ENCODE measurements around the gene USP20. TPM values are rescaled to one million over a fixed set of nuclear protein-coding genes. Genes with fewer than 3 reads are reported as not detected.

USP20 gene
- total RNA-seq, 1 experiment from 2014 or later, result 8.0 TPM

DNA sequence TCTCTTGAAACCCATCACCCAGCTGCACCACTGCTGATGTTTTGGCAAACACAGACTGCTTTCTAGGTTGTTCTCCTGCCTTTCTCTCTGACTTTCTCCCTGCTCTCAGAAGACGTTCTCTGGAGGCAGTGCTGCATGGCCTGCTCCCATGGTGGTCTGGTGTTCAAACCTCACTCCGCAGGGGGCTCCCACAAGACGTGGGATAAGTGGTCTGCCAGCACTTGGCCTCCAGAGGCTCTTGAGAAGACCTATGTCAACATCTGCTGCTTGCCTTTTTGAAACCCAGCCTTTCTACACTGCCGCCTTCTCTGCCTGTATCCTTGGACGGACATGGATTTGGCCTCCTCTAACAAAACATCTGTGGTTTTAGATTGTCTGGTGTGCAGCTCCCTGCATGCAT lies 16.6 kb downstream of the USP20 start:
- no peak for DNase-seq (ENCODE audit: extremely low read depth, low read depth)

DNA sequence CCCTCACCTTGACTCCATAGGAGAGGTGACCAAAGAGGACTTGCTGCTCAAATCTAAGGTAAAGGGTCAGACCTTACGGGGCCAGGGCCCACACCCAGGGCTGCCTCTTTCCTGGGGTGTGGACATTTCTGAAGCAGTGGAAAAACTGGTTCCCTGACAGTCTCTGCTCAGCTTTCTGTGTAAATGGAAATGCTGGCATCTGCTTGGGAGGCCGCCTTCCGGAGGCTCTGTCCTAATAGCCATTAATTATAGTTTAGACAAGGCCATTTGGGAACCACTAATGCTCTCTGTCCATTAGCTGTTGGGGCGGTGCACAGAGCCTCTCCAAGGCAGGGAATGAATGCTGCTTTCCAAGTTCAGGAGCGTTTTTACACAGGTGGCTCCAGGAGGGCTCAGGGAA lies 17.3 kb downstream of the USP20 start:
- DNase-seq (ENCODE audit: extremely low read depth, low read depth), result no peak

DNA sequence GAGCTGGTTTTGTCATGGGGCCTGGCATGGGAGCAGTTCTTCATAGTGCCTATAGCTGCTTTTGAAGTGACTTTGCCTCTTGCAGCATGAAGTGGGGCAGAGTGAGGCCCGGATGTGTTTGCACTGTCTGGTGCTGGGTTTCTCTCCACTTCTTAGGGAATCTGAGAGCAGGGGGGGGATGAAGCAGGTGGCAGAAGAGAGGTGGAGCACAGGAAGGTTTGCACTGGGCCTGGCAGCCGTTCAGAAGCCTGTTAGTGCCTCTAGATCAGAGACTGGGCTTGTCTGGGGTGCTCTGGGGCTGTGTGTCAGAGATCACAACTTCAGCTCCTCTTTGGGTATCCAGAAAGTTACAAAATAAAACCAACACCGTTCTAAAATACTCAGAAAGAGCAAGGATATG lies 18.4 kb downstream of the USP20 start:
- no peak for DNase-seq (ENCODE audit: extremely low read depth, low read depth)

DNA sequence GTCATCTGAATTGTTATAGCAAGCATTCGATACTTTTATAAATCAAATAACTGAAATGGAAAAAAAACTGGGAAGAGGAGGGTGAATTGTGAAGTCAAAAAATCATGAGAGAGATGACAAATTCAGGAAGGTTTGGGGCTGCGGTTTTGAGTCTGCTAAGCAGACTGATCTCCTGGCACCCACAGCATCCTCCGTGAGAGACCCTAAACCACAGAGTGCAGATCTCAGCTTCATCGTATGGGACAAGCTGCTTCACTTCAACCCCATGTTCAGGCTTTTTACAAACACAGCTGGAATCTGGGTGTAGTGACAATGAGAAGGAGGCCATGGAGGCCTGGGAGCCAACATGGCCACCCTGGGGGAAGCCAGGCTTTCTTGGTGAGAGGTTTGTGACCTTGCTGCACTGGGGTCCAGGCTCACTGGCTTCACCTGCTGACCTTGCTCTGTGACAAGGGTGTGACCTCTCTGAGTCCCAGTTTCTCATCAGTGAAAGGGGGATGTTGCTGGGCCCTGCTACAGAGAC lies 19.4 kb downstream of the USP20 start:
- no peak for DNase-seq (ENCODE audit: extremely low read depth, low read depth)

DNA sequence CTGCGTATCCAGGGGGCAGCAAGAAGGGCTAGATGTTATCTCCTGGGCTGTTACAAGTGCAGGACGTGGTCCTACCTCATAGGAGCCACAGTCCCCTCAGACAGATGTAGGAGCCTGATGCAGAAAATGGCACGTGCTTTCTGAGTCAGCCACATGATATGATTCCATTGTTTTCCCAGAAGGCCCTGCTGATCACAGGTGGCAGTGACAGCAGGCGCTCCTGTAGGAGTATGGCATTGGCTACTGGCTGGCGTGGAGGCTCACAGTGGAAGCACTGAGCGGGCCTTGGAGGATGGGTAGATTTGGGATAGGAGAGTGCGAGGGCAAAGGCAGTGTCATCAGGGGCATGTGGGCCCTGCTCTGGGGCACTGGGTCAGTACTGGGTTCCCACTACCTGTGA lies 21.9 kb downstream of the USP20 start:
- DNase-seq (ENCODE audit: extremely low read depth, low read depth), result no peak

DNA sequence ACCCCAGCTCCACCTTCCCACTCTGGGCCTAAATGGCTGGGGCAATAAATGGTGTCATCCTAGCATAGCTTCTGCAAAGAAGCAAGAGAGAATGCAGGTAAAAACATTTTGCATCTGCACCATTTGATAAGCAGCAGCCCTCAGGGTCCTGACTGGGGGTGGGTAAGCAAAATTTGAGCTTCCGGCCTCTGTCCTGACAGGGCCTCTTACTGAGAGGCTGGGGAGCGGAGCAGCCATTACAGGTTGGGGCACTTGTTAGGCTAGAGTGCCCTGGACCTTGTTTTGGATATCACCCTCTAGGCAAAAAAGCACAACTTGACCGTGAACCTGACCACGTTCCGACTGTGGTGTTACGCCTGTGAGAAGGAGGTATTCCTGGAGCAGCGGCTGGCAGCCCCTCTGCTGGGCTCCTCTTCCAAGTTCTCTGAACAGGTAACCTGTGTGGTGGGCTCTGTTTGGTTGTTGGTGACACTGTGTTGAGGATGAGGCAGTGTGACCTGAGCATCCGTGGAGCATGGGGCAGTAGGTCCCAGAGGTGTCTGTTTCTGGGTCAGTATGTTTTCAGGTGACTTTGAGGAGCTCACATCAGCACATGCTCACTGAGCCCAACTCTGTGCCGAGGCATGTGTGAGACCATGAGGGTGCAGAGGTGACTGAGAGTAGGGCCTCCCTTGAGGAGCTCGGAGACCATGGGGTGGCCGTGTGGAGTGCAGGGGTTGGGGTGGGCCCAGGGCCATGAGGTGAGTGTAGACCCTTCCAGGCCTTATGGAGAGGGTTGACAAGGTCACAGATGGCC lies 23.1 kb downstream of the USP20 start:
- no peak for DNase-seq (ENCODE audit: extremely low read depth, low read depth)

DNA sequence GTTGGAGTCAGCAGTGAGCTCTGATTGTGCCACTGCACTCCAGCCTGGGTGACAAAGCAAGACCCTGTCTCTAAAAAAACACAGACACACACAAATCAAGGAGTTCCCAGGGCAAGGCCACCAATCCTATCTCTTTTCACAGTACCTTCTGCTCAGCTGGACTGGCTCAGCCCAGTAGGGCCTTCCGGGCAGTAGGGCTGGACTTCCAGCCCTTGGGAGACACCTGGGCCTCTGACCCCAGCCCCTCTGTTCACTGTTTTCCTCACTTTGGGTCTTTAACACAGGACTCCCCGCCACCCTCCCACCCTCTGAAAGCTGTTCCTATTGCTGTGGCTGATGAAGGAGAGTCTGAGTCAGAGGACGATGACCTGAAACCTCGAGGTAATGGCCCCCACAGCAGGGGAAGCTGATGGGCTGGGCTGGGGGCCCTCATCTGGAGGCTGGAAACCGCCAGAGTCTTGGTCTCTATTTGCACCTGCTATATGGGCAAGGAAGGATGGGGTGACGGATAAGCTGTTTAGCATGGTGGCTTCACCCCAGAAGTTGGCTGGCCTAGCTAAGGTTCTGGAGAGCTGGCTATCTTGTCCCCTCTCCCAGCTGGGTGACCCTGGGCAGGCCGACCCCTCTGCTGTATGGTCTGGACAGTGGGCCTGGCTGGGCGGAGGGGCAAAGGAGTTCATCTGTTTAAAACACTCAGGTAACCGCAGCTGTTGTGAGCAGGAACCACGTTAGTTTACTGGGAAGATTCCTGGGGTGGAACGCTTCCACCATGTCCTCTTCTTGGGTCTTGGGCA lies 25.6 kb downstream of the USP20 start:
- no peak for DNase-seq (ENCODE audit: extremely low read depth, low read depth)

DNA sequence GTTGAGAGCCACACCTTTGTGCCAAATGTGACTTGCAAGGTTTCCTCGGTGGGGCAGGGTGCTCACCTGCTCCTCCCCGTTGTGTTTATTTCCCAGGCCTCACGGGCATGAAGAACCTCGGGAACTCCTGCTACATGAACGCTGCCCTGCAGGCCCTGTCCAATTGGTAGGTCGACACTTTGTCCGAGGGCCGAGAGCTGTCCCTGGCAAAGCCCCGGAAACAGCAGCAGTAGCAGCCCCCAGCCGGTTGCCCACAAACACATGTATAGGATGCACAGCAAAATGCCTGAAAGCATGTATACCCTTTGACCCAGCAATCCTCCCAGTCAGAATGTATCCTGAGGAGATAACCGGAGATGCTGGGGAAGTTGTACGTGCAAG lies 26.2 kb downstream of the USP20 start:
- no peak for DNase-seq (ENCODE audit: extremely low read depth, low read depth)

DNA sequence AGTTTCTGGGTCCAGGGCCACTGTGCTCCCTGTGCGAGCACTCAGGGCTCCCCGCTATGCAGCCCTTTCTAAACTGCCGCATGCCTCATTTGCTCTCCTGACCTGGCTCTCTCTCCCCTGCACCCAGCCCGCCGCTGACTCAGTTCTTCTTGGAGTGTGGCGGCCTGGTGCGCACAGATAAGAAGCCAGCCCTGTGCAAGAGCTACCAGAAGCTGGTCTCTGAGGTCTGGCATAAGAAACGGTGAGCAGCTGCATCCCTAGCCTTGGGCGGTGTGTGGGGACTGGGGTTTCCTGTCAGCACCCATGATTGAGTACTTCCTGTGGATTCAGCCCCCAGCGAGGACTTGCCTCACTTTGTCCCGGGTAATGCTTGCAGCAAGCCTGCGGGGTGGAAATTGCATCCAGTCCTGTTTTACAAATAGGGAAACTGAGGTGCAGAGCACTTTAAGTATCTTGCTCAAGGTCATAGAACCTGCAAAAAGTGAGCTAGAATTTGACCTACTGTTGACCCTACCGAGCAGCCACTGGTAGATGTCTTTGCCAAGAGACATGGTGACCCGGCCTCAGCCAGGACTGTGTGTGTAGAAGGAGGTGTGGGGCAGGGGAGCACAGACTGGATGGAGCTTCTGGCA lies 27.9 kb downstream of the USP20 start:
- DNase-seq (ENCODE audit: extremely low read depth, low read depth), result no peak

DNA sequence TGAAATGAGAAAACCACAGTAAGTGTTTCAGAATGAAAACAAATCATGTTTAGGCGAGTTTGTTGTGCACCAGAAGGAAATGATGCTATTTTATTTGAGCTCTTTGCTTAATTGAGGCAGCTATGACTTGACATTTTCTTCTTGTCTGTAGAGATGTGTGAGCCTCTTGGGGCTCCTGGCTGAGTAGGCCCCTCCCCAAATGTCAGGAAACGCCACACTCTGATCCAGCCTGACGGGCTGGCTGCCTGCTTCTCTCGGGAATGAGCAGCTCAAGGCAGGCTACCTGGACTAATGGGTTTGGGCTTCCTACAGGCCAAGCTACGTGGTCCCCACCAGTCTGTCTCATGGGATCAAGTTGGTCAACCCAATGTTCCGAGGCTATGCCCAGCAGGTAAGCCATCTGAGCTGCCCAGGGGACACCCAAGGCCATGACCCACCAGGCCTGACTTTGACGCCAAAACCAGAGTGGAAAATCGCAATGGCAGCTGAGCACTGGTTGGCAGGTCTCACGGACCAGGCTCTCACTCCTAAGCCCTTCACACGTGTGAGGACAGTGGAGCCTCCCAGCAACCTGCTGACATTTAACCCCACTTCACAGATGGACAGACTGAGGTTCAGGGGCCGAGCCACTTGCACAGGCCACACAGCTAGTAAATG lies 29.9 kb downstream of the USP20 start:
- no peak for DNase-seq (ENCODE audit: extremely low read depth, low read depth)

DNA sequence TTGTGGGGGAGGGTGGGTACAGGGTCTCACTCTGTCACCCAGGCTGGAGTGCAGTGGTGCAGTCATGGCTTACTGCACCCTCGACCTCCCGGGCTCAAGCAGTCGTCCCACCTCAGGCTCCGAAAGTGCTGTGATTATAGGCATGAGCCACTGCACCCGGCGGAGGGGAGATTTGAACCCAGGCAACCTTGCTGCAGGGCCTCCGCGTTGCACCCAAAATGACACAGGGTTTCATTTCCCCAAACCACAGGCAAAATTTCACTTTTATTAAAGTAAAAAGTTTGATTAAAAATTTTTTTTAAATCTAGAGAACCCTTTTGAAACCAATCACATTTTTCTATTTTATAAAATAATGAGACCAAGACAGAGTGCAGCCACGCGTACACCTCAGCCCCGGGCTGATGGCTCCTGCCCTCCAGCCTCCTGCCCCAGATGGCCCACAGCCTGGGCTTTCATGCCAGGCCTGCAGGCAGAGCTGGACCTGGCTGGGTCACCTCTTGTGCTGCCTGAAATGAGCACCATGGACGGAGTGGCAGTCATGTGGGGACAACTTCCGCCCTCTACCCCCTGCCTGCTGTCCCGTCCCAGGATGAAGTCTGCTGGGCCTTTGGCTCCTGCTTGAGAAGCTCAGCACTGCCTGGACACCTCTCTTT lies 30.5 kb downstream of the USP20 start:
- no peak for DNase-seq (ENCODE audit: extremely low read depth, low read depth)

DNA sequence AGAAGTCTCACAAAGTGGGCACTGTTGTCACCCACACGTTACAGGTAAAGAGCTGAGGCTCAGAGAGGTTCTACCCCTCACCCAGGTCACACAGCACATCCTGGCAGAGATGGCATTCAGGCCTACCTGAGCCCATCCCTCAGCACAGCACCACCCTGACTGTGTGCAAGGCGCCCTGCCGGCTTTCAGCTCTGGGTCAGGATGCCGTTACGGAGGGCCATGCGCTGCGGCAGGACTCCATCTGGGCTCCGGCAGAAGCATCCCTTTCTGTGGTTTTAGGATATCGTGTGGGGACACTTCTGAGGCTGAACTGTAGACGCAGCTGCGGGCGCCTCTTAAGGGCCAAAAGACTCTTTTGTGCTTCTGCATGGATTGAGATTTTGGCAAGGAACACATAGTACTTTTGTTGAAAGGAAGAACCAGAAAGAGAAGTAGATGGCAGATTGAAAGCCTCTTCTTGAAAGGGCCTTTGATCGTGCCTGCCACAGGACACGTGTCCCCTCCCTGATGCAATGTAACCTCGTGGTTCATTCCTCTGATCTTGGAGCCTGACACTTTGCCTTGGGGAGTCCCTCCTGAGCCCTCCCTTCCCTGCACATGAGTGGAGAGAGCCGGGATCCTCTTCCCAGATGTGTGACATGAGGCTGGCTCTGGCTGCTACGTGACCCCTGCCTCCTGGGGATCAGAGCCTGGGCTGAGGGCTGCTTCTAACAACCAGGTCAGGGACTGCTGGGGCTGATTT lies 31.3 kb downstream of the USP20 start:
- no peak for DNase-seq (ENCODE audit: extremely low read depth, low read depth)

DNA sequence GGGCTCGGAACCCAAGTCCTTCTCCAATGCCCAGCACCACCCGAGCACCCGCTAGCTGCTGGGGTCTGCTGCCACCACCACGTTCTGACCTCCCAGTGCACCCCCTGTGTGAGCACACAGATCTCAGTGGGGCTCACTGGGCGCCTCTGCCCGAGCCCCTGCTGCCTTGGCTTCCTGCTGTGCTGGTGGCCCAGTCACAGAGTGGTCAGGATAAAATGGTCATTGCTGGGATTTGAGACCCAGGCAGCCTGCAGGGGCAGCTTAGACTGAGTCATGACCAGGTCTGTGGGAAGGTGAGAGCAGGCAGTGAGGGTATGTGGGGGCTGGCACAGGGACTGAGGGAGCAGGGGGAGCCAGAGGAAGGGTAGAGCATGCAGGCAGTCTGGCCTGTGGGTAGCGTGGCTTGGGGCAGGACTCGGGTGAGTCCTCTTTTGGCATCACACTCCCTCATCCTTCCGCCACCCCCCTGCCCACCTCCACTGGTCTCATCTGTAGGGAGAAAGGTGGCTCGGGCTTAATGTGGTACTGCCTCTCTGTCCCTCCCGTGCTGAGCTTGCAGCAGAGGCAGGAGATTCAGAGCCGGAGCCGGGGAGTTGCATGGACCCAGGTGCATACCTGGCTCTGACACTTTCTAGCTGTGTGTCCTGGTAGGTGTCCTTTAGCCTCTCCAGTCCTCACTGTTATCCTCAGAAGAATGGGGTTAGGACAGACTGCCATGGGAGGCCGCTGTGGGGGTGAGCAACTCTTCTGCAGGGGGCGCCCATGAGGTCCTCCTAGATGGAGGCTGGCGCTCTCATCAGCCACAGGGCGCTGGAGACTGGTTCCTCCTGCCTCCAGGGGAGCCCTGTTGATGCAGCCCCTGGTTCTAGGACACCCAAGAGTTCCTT lies 32.1 kb downstream of the USP20 start:
- DNase-seq (ENCODE audit: extremely low read depth, low read depth), result no peak

DNA sequence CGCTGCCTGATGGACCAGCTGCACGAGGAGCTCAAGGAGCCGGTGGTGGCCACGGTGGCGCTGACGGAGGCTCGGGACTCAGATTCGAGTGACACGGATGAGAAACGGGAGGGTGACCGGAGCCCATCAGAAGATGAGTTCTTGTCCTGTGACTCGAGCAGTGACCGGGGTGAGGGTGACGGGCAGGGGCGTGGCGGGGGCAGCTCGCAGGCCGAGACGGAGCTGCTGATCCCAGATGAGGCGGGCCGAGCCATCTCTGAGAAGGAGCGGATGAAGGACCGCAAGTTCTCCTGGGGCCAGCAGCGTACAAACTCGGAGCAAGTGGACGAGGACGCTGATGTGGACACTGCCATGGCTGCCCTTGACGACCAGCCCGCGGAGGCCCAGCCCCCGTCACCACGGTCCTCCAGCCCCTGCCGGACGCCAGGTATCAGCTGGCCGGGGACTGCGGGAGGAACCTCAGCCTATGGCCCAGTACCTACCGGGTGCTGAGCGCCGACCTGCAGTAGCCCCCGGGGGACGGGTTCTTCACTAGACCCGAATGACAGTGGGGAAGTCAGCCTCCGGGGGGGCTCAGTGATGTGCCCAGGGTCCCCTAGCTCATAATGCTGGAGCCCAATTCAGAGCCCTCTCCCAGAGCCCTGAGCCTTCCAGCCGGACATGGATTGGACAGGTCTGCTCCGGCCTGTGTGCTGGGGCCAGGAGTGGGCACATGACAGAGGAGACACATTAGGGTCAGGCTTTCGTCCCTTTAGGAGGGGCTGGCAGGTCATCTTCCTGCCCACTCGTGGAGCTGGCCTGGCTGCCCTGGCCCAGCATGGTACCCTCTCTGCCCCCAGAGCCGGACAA lies 33.0 kb downstream of the USP20 start:
- no peak for DNase-seq (ENCODE audit: extremely low read depth, low read depth)

DNA sequence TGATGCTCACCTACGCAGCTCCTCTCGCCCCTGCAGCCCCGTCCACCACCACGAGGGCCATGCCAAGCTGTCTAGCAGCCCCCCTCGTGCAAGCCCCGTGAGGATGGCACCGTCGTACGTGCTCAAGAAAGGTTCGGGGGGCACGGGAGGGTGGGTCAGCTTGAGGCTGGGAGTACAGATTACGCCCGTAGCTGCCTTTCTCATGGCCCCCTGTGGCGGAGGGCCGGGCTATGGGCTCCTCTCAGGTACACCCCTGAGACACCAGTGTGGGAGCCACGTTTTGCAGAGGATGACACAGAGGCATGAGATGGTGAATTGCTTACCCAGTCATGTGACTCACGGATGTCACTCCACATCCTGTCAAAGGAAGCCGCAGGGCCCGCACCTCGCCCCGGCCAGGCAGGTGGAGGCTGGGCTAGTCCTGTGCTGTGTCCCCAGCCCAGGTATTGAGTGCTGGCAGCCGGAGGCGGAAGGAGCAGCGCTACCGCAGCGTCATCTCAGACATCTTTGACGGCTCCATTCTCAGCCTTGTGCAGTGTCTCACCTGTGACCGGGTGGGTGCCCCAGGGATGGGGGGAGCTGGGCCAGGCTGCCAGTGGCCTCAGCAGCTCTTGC lies 33.7 kb downstream of the USP20 start:
- DNase-seq (ENCODE audit: extremely low read depth, low read depth), result no peak

DNA sequence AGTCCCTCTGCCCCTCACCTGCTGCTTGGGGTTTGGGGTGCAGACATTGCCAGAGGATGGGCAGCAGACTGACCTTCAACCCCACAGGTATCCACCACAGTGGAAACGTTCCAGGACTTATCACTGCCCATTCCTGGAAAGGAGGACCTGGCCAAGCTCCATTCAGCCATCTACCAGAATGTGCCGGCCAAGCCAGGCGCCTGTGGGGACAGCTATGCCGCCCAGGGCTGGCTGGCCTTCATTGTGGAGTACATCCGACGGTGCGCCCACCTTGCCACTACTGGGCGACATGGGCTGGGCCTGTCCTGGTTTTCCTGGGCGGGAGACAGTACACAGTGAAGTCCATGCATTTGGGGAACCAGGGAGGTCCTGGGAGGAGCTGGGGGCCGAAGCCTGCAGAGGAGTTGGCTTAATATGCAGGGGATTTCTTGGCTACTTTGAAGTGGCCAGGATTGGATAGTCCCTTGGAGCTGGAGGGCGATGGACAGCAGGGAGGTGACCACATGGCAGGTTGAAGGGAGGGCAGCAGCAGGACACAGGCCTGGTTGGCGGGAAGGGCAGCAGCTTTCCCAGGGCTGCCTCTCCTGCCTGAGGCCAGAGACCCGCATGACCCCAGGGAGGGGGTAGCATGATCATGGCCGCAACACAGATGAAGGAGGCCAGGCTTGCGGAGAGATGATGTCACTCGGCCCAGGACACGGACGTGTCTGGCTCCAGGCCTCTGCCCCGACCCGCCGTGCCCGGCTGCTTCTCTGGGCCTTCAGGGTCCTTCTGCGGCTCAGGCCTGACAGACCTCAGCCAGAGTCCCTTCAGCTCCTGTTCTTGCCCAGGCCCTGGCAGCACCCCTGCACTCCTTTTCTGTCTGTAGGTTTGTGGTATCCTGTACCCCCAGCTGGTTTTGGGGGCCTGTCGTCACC lies 34.6 kb downstream of the USP20 start:
- no peak for DNase-seq (ENCODE audit: extremely low read depth, low read depth)
